ENCODE data around the gene TFCP2. TPM values are rescaled to one million over a fixed set of nuclear protein-coding genes. Genes with fewer than 3 reads are reported as not detected.
A peak's percentile ranks its signal among the peaks of the same experiment; 100 is the strongest.
"Not testable (repeated sequence)": the region's sequence is repeated elsewhere in the genome, so short reads cannot be mapped to it uniquely, and the experiment has no call there.

Gene TFCP2
- total and polyA plus RNA-seq, 2 experiments from 2014 or later, result 12.2 to 17.0 TPM

DNA sequence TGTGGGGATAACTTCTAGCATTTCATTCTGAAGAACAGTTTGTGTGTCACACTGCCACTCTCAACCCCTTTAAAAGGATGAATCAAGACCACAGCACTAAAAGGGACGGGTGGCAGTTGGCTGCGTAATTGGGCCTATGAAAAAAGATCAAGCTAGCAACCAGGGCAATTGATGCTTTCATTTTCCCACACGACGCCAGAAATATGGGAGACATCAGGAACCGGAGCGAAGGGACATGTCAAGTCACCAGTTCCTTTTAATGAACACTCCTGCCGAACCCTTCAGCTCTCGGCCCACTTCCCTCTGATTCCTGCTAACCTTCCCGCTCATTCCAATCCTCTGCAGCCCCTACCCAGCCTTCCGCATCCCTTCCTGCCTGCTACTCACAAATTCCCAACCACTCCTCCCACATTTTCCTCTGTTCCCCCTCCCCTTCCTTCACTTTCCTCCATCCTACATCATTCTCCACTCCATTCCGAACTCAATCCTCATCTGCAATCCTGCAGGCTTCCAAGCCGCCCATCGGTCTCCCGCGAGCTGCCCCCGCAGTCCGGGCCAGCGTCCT, 90.3 kb downstream of the TFCP2 start:
- H3K27ac ChIP-seq, result peak overlapping the region; percentile 94
- peaks cover 13% of the 10 kb centered on the region for H3K4me1 ChIP-seq (ENCODE audit: low read depth)
- TF ChIP-seq, protein P1, sequence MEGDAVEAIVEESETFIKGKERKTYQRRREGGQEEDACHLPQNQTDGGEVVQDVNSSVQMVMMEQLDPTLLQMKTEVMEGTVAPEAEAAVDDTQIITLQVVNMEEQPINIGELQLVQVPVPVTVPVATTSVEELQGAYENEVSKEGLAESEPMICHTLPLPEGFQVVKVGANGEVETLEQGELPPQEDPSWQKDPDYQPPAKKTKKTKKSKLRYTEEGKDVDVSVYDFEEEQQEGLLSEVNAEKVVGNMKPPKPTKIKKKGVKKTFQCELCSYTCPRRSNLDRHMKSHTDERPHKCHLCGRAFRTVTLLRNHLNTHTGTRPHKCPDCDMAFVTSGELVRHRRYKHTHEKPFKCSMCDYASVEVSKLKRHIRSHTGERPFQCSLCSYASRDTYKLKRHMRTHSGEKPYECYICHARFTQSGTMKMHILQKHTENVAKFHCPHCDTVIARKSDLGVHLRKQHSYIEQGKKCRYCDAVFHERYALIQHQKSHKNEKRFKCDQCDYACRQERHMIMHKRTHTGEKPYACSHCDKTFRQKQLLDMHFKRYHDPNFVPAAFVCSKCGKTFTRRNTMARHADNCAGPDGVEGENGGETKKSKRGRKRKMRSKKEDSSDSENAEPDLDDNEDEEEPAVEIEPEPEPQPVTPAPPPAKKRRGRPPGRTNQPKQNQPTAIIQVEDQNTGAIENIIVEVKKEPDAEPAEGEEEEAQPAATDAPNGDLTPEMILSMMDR (IDR thresholded peaks at IDR 0.05; ENCODE audit: low read depth, low read length), result no peak
- no peaks in the 10 kb centered on the region for H3K9me3 ChIP-seq (ENCODE audit: low read depth)
- peak in 1 of 2 donors; percentile 42 for DNase-seq (ENCODE audit: low read depth in 1 of 2, low spot score in 1 of 2)
- H3K36me3 ChIP-seq, result no peaks in the 10 kb centered on the region
- peak overlapping the region; percentile 73 for H3K4me3 ChIP-seq
- H3K27me3 ChIP-seq, result no peaks in the 10 kb centered on the region

DNA sequence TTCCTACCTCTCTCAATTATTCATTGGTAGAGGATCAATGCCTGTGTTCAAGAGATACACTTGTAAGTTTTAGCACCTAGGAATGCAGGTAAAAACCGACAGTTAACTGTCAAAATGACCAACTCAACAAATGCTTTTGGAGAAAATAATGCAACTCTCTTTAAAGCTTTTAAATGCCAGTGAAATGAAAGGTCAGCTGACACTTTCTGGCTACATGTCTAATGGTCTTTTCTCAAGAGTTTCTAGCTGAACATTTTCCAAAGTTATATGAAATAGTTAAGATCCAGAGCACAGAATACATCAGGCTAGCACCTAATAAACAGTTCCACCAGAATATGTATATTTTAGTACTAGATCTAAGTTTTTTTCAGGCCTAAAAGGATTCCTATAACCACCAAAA, 91.5 kb downstream of the TFCP2 start:
- Histone ChIP-seq H3K27ac (no peak overlapping the region), H3K36me3 (no peaks in the 10 kb centered on the region), H3K9me3 (ENCODE audit: low read depth) (no peaks in the 10 kb centered on the region), H3K4me3 (no peak overlapping the region), H3K4me1 (ENCODE audit: low read depth) (peaks cover 13% of the 10 kb centered on the region), H3K27me3 (no peaks in the 10 kb centered on the region)
- TF ChIP-seq, protein P1 (IDR thresholded peaks at IDR 0.05; ENCODE audit: low read depth, low read length), result no peak
- no peak for DNase-seq (ENCODE audit: low read depth in 1 of 2, low spot score in 1 of 2)

DNA sequence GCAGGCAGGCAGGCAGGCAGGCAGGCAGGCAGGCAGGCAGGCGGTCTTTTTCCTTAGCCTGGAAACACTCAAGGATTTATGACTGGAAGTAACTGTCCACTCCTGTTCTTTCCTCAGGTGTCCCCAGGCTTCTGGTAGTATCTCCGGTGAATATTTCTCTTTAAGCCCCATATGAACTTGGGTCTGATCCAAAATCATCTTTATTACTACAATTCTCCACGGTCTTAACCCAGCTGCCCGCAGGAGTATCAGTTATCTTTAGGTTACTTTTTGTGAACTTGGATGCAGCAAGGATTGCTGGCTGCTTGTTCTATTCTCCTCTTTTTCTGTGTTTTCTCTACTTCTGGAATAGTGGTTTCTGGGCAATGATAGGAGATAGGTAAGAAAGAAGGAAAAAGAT, 92.8 kb downstream of the TFCP2 start:
- no peak overlapping the region for H3K27ac ChIP-seq
- DNase-seq (ENCODE audit: low read depth in 1 of 2, low spot score in 1 of 2), result no peak
- no peaks in the 10 kb centered on the region for H3K36me3 ChIP-seq
- H3K4me1 ChIP-seq (ENCODE audit: low read depth), result peaks cover 13% of the 10 kb centered on the region
- H3K4me3 ChIP-seq, result no peak overlapping the region
- no peaks in the 10 kb centered on the region for H3K27me3 ChIP-seq
- TF ChIP-seq, protein P1 (IDR thresholded peaks at IDR 0.05; ENCODE audit: low read depth, low read length), result no peak
- H3K9me3 ChIP-seq (ENCODE audit: low read depth), result no peaks in the 10 kb centered on the region

DNA sequence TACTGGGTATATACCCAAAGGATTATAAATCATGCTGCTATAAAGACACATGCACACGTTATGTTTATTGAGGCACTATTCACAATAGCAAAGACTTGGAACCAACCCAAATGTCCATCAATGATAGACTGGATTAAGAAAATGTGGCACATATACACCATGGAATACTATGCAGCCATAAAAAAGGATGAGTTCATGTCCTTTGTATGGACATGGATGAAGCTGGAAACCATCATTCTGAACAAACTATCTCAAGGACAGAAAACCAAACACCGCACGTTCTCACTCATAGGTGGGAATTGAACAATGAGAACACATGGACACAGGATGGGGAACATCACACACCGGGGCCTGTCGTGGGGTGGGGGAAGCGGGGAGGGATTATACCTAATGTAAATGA, 94.1 kb downstream of the TFCP2 start:
- not testable (repeated sequence) for H3K27me3 ChIP-seq; H3K4me3 ChIP-seq; H3K27ac ChIP-seq; H3K9me3 ChIP-seq (ENCODE audit: low read depth); DNase-seq (ENCODE audit: low read depth in 1 of 2, low spot score in 1 of 2); H3K36me3 ChIP-seq
- peaks cover 13% of the 10 kb centered on the region for H3K4me1 ChIP-seq (ENCODE audit: low read depth)

DNA sequence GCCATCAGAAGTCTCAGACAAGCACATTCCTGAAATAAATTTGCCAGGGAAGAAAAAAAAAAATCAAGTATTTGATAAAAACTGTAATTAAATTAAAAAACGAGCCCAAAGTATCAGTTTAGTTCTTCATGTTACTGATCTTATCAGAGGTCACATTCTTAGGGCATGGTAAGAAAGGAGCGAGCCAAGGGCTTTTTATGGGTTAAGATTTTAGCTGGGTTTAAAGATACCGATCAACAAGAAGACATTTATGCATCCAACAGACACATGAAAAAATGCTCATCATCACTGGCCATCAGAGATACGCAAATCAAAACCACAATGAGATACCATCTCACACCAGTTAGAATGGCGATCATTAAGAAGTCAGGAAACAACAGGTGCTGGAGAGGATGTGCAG, 94.6 kb downstream of the TFCP2 start:
- peaks cover 13% of the 10 kb centered on the region for H3K4me1 ChIP-seq (ENCODE audit: low read depth)
- H3K27ac ChIP-seq; H3K36me3 ChIP-seq; DNase-seq (ENCODE audit: low read depth in 1 of 2, low spot score in 1 of 2); H3K9me3 ChIP-seq (ENCODE audit: low read depth); H3K27me3 ChIP-seq; H3K4me3 ChIP-seq: not testable (repeated sequence)

DNA sequence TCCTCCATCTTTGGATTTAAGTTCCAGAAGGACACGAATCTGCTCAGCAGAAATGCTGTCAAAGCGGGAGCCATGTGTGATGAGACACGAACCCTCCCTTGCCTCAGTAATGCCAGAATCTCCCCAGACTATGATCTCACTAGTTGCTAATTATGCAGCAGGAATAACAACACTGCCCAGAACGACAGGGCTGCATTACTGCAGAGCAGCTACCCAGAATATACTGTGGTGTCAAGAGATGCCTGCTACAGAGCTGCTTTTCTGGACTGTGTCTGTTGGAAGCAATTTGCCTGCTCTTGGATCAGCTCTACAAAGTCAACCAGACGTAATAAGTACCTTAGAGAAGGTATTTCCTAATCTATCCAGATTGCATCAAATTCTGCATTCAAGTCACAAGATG, 95.0 kb downstream of the TFCP2 start:
- Histone ChIP-seq H3K4me1 (ENCODE audit: low read depth) (peaks cover 13% of the 10 kb centered on the region), H3K36me3 (peaks cover 7% of the 10 kb centered on the region), H3K27me3 (no peaks in the 10 kb centered on the region), H3K4me3 (no peak overlapping the region), H3K9me3 (ENCODE audit: low read depth) (no peaks in the 10 kb centered on the region), H3K27ac (no peak overlapping the region)
- TF ChIP-seq, protein P1 (IDR thresholded peaks at IDR 0.05; ENCODE audit: low read depth, low read length), result no peak
- peak; percentile 6 to 21 for DNase-seq (ENCODE audit: low read depth in 1 of 2, low spot score in 1 of 2)
